Mammary epithelial cell (primary cell): Measurements from ENCODE around the gene MED1.

ENCODE experiments used
- EZH2 ChIP-seq: IDR thresholded peaks from 2 replicates; pipeline ENCODE4 v1.6.1; 2012; ENCODE audit warnings: low read length, inconsistent platforms, borderline replicate concordance
- TF ChIP-seq, protein P1 (sequence below), 2 donors: IDR thresholded peaks in 1 of 2; conservative IDR thresholded peaks in 1 of 2; 2 replicates each; pipeline ENCODE4 v1.5.1; 2011 to 2012; ENCODE audit warnings: inconsistent platforms in 2 of 2, low read length in 2 of 2, mild to moderate bottlenecking in 2 of 2, control low read depth in 1 of 2, low read depth in 1 of 2; ENCODE audit not compliant: insufficient read depth in 1 of 2; ENCODE audit errors: extremely low read depth in 1 of 2

GRCh38 chr17:39461926-39462569 lies 11.0 kb upstream of the MED1 start:
- no peak for TF ChIP-seq EZH2
- TF ChIP-seq, protein P1, sequence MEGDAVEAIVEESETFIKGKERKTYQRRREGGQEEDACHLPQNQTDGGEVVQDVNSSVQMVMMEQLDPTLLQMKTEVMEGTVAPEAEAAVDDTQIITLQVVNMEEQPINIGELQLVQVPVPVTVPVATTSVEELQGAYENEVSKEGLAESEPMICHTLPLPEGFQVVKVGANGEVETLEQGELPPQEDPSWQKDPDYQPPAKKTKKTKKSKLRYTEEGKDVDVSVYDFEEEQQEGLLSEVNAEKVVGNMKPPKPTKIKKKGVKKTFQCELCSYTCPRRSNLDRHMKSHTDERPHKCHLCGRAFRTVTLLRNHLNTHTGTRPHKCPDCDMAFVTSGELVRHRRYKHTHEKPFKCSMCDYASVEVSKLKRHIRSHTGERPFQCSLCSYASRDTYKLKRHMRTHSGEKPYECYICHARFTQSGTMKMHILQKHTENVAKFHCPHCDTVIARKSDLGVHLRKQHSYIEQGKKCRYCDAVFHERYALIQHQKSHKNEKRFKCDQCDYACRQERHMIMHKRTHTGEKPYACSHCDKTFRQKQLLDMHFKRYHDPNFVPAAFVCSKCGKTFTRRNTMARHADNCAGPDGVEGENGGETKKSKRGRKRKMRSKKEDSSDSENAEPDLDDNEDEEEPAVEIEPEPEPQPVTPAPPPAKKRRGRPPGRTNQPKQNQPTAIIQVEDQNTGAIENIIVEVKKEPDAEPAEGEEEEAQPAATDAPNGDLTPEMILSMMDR (conservative IDR thresholded peaks at IDR 0.05 in 1 of 2, IDR thresholded peaks at IDR 0.05 in 1 of 2; ENCODE audit: extremely low read depth in 1 of 2, insufficient read depth in 1 of 2, low read depth in 1 of 2, low read length in 2 of 2) = no peak
